Kidney (tissue), 14 donors: ENCODE measurements around the gene PRAC1. TPM values are rescaled to one million over a fixed set of nuclear protein-coding genes. Genes with fewer than 3 reads are reported as not detected.

Experiments used
- DNase-seq, 5 donors: peaks; one replicate each; pipeline ENCODE4 v3.0.0-alpha.2; 2013 to 2020
- FAIRE-seq: peaks from 2 replicates; lab custom pipeline; 2012; peaks lifted over from hg19 to GRCh38; lab: Jason Lieb, UNC
- H3K27ac ChIP-seq, 2 donors: one replicate each; pipeline ENCODE4 v1.7.0; 2013; ENCODE audit warnings: low read depth in 2 of 2, low read length in 2 of 2, inconsistent platforms in 1 of 2
- H3K27me3 ChIP-seq: one replicate; pipeline ENCODE4 v1.7.1; 2013; ENCODE audit warnings: low read length, inconsistent platforms; ENCODE audit not compliant: control insufficient read depth, insufficient read depth
- H3K36me3 ChIP-seq, 3 donors: one replicate each; pipeline versions ENCODE4 v1.7.0 to v1.7.1; 2013; ENCODE audit warnings: low read length in 3 of 3, control low read depth in 1 of 3, inconsistent platforms in 1 of 3; ENCODE audit not compliant: insufficient read depth in 3 of 3, control insufficient read depth in 2 of 3
- H3K4me1 ChIP-seq, 3 donors: one replicate each; pipeline versions ENCODE4 v1.7.0 to v1.7.1; 2013; ENCODE audit warnings: low read length in 3 of 3, inconsistent platforms in 1 of 3, low read depth in 1 of 3; ENCODE audit not compliant: control insufficient read depth in 2 of 3, insufficient read depth in 2 of 3
- H3K4me3 ChIP-seq, 3 donors: one replicate each; pipeline versions ENCODE4 v1.7.0 to v1.8.1; 2013; ENCODE audit warnings: low read length in 3 of 3, control low read depth in 1 of 3, inconsistent platforms in 1 of 3
- H3K9ac ChIP-seq, 3 donors: one replicate each; pipeline versions ENCODE4 v1.7.0 to v1.7.1; 2013; ENCODE audit warnings: low read length in 3 of 3, control low read depth in 1 of 3, inconsistent platforms in 1 of 3
- H3K9me3 ChIP-seq, 3 donors: one replicate each; pipeline versions ENCODE4 v1.7.0 to v1.7.1; 2013; ENCODE audit warnings: low read length in 3 of 3, control low read depth in 1 of 3, inconsistent platforms in 1 of 3; ENCODE audit not compliant: control insufficient read depth in 2 of 3, insufficient read depth in 1 of 3
- CTCF ChIP-seq: IDR thresholded peaks from 3 replicates; pipeline ENCODE4 v1.5.1; 2012; ENCODE audit warnings: mild to moderate bottlenecking, moderate library complexity, borderline replicate concordance; ENCODE audit not compliant: insufficient read depth; ENCODE audit errors: extremely low read depth
- intact Hi-C: fragments of 100-400 bp; cut with DNase I; formaldehyde crosslinking; loops from one replicate; pipeline ENCODE4 v1.11.1; 2022
- polyA plus RNA-seq: library from polyadenylated mRNA; stranded (reverse); fragments of 350-450 nt; fragmentation: Illumina TruSeq; extraction: RNeasy Lipid Tissue Mini Kit (QIAGEN cat#74804); gene quantifications from one replicate; pipeline ENCODE4 v1.2.3, GENCODE V29; 2014; ENCODE audit warnings: low read depth, low replicate concordance; ENCODE audit not compliant: insufficient read depth
- total RNA-seq: library from RNA; stranded (reverse); fragmentation: NEBNext Ultra II Directional; extraction: Animal tissue kit (Norgen Biotek cat#: 25700); gene quantifications from one replicate; pipeline ENCODE4 v1.2.1, GENCODE V29; 2021
- donor health status: control.
- donor health status: control.
- donor health status: control.
- donor health status: control.
- donor health status: control.
- donor health status: DM: yes; HTN: yes; CAD: no.
- donor health status: Normal renal cell carcinoma (clear cell type).

The PRAC1 gene
- total and polyA plus RNA-seq, 2 donors from 2014 or later: not detected

GRCh38 chr17:48745381-48746275 is 23.3 kb upstream of the PRAC1 start:
- intact Hi-C loops: no loop called here
- H3K9me3 ChIP-seq: no peaks in the 10 kb centered on the region
- no peaks in the 10 kb centered on the region for H3K36me3 ChIP-seq
- H3K9ac ChIP-seq: no peak overlapping the region
- peaks cover 82% of the 10 kb centered on the region for H3K27me3 ChIP-seq
- TF ChIP-seq CTCF: no peak
- no peaks in the 10 kb centered on the region for H3K4me1 ChIP-seq
- H3K27ac ChIP-seq: no peak overlapping the region
- no peak for FAIRE-seq
- DNase-seq: no peak
- H3K4me3 ChIP-seq: no peak overlapping the region

- Histone ChIP-seq H3K9me3 (no peaks in the 10 kb centered on the region), H3K4me1 (no peaks in the 10 kb centered on the region), H3K27me3 (peaks cover 83% of the 10 kb centered on the region), H3K9ac (no peak overlapping the region), H3K36me3 (no peaks in the 10 kb centered on the region), H3K4me3 (no peak overlapping the region), H3K27ac (no peak overlapping the region)
- intact Hi-C loops: no loop called here
- FAIRE-seq: no peak
- DNase-seq: no peak
- no peak for TF ChIP-seq CTCF
These were observed 18.2 kb upstream of the PRAC1 start for GRCh38 chr17:48740537-48740936.

GRCh38 chr17:48738803-48739526 is 16.6 kb upstream of the PRAC1 start:
- no peak overlapping the region for H3K9ac ChIP-seq
- H3K27ac ChIP-seq: no peak overlapping the region
- TF ChIP-seq CTCF: no peak
- H3K27me3 ChIP-seq: peaks cover 83% of the 10 kb centered on the region
- H3K36me3 ChIP-seq: no peaks in the 10 kb centered on the region
- no peak overlapping the region for H3K4me3 ChIP-seq
- intact Hi-C loops: no loop called here
- no peaks in the 10 kb centered on the region for H3K9me3 ChIP-seq
- FAIRE-seq (no peak), DNase-seq (no peak)
- H3K4me1 ChIP-seq: no peaks in the 10 kb centered on the region
